ENCODE results near the gene CD99L2.
A peak's percentile ranks its signal among the peaks of the same experiment; 100 is the strongest.

The CD99L2 gene

DNA sequence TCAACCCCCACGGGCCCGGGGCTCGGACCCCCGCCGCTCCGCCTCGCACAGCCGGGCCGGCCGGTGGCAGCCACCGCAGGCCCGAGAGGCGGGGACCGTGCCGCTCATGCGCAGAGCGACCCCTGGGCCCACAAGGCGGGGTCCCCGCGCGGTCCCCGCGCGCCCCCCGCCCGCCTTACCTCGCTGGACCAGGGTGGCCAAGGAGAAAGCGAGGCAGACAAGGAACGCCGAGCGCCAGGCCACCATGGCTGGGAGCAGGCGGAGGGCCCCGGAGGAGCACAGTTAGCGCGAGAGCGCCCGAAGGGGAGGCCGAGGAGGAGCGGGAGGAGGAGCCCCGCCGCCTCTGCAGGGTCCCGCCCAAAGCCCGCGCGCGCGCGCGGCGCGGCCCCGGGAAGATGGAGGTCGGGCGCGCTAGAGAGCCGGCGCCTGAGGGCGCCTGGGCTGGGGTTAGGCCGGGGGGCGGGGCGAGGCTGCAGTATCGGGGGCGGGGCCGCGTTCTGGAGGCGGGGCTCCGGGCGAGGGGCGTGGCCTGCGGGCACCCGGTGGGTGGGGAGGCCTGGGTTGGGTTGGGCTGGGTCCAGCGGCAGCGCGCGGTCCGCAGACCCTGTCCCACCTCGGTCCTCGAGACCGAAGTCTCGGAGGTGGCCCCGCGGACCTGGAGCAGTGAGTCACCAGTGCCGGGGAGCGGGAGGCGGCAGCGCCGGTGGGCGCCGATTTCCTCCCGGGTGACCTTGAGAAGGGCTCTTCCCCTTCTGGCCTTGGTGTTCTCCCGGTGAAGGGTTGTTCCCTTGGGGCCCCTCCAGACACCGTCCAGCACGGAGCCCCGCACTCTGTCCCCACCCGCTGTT, at the start of gene CD99L2:
TSS of gene CD99L2 (minus strand) at position 326 of the 848 bp plus-strand sequence. CDS start at position 246, 80 bp downstream.
- DNase-seq: peak; percentile 68

- no peak for DNase-seq
Observed at GRCh38 chrX:150944233-150944632, 45.8 kb upstream of the CD99L2 start.

DNA sequence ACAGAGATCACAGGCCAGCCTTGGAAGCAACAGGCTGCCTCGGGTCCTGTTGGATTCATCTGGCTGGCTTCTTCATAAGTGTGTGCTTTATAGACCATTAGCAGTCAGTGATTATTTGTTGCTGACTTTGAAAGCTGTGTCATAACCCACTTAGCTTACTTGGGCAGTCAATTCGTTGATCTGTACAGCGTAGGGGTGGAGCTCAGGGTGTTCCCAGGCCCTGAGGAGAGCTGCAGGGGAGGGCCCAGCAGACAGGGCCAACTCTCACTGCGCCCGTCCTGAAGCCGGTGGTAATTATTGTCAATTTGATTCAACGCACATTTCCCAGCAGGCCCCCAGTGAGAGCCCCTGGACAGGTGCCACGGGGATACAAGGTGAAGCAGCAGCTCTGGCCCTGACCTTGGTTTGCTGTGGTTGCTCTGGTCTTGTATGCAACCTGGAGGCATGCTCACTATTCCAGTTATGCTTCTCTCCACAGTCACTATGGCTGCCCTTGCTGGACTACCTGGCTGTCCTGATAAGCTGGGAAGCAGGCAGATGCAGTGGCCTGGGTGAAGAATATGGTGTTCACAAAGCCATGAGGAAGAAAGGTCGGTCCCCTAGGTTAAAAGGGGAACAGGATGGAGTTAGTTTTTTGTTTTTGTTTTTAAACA, 44.6 kb upstream of the CD99L2 start:
- DNase-seq: no peak

DNA sequence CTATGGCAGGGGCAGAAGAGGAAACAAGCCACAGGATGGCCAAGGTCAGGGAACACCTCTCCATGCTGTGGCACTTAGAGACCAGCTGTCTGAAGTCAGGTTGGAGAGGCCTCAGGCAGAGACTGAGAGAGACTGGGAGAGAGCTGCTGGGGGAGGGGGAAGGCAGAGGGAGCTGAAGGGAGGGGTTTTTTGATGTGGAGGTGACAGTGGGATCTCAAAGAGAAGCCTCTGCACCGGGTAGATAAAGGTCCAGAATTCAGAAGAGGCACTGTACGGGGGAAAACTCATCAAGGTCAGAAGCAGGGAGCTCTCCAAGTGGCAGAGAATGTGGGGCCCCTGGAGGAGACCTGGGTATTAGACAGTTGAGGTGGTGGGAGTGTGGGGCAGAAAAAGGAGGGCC, 43.1 kb upstream of the CD99L2 start:
- no peak for DNase-seq

- no peak for DNase-seq
Observed at GRCh38 chrX:150940844-150941495, 42.5 kb upstream of the CD99L2 start.

DNA sequence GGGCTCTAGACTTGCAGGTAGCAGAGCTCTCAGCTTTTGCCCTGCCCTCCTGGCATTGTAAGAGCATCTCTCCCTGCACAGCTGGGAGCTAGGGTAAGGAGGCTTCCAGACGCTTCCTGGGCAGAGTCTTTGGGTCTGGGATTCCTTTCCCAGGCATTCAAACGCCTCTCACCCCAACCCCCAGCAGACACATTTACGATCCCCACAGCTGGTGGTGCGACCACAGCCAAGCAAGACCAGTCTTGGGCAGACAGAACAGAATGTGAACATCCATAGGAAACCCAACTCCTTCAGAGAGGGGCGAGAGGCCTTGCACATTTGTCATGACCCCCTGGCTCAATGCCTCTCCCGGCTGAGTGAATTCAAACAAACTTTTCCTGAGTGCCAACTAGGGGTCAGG, 38.1 kb upstream of the CD99L2 start:
- DNase-seq: no peak

DNA sequence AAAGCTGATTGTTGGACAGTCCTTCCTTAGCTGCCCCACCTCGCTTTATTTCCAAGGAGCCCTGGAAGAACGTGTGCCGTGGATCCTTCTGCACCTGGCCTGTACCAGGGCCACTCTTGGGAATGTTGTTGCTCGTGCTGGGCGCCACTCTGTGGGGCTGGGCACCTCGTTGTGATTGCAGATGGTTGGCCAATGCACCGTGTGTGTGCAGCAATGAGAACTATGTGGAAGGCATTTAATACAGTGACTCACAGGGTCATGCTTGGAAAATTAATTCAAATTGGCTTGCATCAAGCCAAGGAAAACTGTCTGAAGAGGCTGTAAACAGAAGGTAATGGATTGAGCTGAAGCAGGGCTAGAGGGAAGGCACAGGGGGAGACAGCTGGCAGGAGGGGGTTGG, 37.0 kb upstream of the CD99L2 start:
- DNase-seq: no peak

GRCh38 chrX:150934453-150934852, 36.0 kb upstream of the CD99L2 start:
- DNase-seq: no peak

GRCh38 chrX:150933945-150934350, 35.5 kb upstream of the CD99L2 start:
- DNase-seq: no peak

DNA sequence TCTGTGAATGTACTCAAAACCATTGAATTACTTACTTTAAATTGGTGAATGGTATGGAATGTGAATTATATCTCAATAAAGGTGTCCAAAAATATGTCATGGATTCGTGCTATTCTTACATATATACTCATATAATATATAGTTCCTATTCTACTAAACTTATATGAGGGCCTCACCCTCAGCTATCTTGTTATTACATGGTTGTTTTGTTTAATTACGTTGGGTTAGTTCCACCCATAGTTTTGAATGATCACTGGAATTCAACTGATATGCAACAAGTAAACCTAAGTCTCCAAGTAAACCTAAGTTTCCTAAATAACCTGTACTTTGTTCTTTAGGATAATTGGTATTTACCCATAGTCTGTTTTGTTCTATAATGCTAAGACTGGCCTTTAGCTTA, 30.6 kb upstream of the CD99L2 start:
- DNase-seq: no peak

DNA sequence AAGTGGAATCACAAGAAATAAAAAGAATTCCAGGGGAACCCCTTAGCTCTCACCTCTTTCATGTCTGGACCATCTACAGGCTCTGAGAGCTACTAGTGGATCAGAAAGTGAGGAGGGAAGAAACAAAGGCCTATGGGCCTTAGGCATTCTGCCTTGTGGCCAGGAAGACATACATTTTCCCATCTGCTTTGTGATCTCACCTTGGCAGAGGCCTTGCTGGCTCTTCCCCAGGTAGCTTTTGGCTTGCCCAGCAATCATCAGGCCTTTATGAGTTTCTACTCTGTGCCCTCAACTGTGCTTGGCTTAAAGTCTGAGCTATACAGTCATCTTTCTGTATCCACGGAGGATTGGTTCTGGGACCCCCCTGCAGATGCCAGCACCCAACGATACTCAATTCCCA, 28.3 kb upstream of the CD99L2 start:
- no peak for DNase-seq

- DNase-seq: no peak
Observed at GRCh38 chrX:150926304-150926703, 27.8 kb upstream of the CD99L2 start.

GRCh38 chrX:150919401-150919800, 20.9 kb upstream of the CD99L2 start:
- DNase-seq: no peak

GRCh38 chrX:150913511-150913910, 15.0 kb upstream of the CD99L2 start:
- DNase-seq: no peak

GRCh38 chrX:150907474-150907873, 9.0 kb upstream of the CD99L2 start:
- no peak for DNase-seq

- no peak for DNase-seq
Observed at GRCh38 chrX:150906694-150907093, 8.2 kb upstream of the CD99L2 start.

DNA sequence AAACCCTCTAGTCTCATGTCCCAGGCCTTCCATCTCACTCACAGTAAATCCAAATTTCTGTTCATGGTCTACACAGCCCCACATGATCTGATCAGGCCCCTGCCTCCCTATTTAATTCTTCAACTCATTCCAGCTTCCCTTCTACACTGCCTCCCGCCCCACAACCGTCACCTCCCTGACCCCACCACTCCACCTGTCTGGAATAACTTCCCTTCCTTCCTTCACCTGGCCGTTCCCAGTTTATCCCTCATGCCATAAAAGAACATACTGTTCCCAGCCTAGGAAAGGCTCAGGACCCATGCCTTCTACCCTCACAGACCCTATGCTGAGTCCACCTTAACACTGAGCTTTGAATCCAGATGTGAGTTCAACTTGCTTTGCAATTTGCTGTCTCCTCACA, 6.8 kb upstream of the CD99L2 start:
- DNase-seq: no peak

DNA sequence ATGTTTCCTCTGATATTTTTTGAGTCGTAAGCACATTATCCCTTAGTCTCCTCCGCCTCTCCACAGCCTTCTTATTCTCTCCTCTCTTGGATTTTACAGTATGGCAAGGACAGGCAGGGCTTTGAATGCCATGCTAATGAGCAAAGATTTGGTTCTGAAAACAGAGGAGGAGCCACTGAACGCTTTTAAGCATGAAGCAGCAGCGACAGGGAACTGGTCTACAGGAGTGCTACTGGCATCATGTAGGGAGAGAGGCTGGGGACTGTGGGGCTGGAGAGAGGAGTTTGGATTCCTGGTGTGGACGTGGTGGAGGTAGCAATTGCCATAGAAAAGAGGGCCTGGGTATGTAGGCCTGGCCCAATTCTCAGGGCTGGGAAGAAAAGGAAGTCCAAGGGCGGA, 4.6 kb upstream of the CD99L2 start:
- DNase-seq: no peak

DNA sequence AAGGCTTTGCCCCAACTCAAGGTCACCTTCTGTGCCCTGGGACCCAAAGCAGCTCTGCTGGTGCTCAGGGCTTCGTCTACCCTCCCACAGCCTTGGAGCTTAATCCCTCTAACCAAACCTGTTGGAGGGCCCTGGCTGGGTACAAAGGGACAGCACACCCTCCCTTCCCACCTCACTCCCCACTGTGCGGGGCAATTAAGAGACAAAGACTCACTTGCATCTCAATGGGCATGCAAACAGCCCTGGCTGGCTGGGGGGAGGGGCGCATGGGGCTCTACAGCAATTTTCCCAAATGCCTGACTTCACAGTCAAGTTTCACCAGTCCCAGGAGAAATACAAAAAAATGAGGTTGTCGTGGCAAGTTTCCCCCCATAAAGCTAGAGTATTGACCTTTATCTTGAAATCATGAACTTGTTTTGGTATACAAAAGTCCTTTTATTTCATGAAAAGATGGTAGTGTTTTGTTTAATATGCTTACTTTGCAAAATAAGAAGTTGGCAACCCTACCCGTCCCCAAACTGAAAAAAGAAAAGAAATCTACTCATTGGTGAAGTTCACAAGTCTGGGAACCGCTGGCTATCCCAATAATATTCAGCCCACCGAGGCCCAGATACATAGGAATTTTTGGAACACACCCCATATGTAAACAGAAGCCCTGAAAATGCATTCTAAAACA, 4.1 kb upstream of the CD99L2 start:
- no peak for DNase-seq

DNA sequence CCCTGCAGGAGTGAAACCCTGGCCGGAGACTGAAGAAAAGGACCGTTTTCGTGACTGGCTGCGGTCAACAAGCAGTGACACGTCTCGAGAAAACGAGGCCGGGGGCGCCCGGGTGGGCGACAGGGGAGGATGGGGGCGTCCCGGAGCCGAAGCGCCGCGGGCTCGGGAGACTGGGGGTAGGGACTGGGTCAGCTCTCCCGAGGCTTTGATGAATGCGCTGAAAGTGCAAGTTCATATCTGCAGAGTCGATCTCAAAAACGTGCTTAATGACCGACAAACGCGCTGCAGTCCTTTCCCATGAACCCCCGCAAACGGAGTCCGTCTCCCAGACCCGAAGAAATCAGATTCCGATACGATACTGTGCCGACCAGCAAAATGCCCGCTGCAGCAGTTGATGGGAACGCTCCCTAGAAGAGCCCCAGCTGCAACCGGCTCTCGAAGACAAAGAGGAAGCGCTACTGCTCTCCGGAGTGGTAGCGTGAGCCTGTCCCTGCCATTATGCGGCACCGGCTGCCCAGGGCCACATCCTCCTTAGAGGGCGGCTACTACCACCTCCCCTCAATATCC, 806 bp upstream of the CD99L2 start:
- DNase-seq: no peak

GRCh38 chrX:150897421-150898320, 797 bp downstream of the CD99L2 start:
- no peak for DNase-seq

DNA sequence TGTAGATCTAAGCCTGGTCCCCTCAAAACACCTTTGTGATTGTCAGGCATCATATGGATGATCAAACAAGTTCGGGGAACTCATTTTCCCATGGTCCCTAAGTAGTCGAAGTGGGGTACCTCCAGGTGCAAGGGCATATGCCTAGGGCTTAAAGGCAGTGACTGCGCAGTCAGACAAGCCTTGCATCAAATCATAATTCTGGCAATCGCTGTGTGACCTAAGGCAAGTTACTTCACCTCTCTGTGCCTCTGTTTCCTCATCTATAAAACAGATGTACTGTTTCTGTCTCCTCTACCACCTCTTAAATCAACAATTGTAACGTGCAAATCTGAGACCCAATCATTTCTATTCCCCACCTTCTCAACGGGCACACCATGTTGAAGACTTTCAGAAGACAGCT, 1.8 kb downstream of the CD99L2 start:
- DNase-seq: no peak

Data from NCI-H187 treated with DMSO at 0.1 percent for 48 hours (cell line).